ENCODE data around the gene ATAD1. TPM values are rescaled to one million over a fixed set of nuclear protein-coding genes. Genes with fewer than 3 reads are reported as not detected.

Gene ATAD1
- total RNA-seq, 1 experiment from 2014 or later = 41.6 TPM

DNA sequence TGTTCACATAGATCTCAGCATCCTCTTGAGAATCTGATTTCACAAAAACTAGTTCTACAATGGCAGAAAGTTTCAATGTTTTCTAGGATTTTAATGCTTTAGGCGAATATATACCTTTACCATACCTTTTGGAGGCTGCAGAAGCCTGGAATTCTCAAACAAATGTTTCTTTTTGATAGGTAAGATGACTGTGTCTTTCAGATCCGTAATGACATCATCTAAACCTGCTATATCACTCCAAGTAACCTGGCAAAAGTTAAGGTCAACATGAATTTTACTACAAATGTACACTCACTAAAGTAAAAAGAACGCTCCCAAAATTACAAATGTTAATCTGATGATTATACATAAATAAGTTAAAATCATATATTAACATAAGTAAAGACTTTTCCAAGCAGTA, 27.8 kb downstream of the ATAD1 start:
- no peak overlapping the region for H3K27ac ChIP-seq (ENCODE audit: low read length)
- no peaks in the 10 kb centered on the region for H4K20me1 ChIP-seq (ENCODE audit: insufficient read depth, low read depth, low read length)
- H3K4me3 ChIP-seq (ENCODE audit: low read length) = no peak overlapping the region
- no peak for DNase-seq
- H3K27me3 ChIP-seq (ENCODE audit: low read length) = no peaks in the 10 kb centered on the region
- H3K9me2 ChIP-seq (replicated peaks; ENCODE audit: insufficient read depth, low read length) = no peaks in the 10 kb centered on the region
- H2AFZ ChIP-seq (ENCODE audit: low read length) = no peak overlapping the region
- H3K9ac ChIP-seq (ENCODE audit: low read length) = no peak overlapping the region
- peaks cover 74% of the 10 kb centered on the region for H3K79me2 ChIP-seq (ENCODE audit: low read length)
- H3K4me1 ChIP-seq (ENCODE audit: low read length) = peaks cover 27% of the 10 kb centered on the region
- peaks cover 14% of the 10 kb centered on the region; the same call in 1 of the 2 replicates for H3K36me3 ChIP-seq (ENCODE audit: insufficient read depth, low read length)
- no peaks in the 10 kb centered on the region for H3K9me3 ChIP-seq (ENCODE audit: low read length)
- H3K4me2 ChIP-seq (ENCODE audit: low read depth, low read length, poor library complexity, severe bottlenecking) = no peak overlapping the region

DNA sequence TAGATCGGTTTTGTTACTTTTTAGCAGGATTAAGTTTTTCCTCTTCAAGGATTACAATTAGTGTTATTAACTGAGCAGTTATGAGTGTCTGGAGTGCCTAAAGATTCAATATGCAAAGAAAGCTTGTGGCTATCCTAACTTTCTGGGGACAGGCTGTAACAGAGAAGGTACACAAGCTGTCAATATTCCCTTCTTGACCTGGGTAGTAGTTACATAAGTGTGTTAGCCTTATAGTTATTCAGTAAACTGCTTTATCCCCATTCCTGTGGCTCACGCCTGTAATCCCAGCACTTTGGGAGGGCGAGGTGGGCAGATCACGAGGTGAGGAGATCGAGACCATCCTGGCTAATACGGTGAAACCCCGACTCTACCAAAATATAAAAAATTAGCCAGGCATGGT, 31.6 kb downstream of the ATAD1 start:
- peaks cover 21% of the 10 kb centered on the region; the same call in 1 of the 2 replicates for H3K36me3 ChIP-seq (ENCODE audit: insufficient read depth, low read length)
- DNase-seq = no peak

DNA sequence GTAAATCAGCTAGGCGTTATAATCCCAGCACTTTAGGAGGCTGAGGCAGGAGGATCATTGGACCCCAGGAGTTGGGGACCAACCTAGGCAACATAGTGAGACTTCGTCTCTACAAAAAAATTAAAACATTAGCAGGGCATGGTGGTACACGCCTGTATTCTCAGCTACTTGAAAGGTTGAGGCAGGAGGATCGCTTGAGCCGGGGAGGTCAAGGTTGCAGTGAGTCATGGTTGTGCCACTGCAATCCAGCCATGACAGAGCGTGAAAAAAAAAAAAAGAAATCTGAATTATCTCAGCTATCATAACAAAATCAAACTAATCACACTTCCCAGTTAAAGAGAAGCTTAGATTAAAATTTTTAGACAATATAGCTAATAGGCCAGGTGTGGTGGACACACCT, 35.3 kb downstream of the ATAD1 start:
- no peaks in the 10 kb centered on the region for H3K9me3 ChIP-seq (ENCODE audit: low read length)
- H3K9ac ChIP-seq (ENCODE audit: low read length) = no peak overlapping the region
- no peak overlapping the region for H2AFZ ChIP-seq (ENCODE audit: low read length)
- H3K79me2 ChIP-seq (ENCODE audit: low read length) = peaks cover 68% of the 10 kb centered on the region
- H3K4me1 ChIP-seq (ENCODE audit: low read length) = peaks cover 7% of the 10 kb centered on the region
- DNase-seq = no peak
- no peak overlapping the region for H3K27ac ChIP-seq (ENCODE audit: low read length)
- H3K9me2 ChIP-seq (replicated peaks; ENCODE audit: insufficient read depth, low read length) = no peaks in the 10 kb centered on the region
- H3K4me3 ChIP-seq (ENCODE audit: low read length) = no peak overlapping the region
- H3K36me3 ChIP-seq (ENCODE audit: insufficient read depth, low read length) = peaks cover 26% of the 10 kb centered on the region
- no peak overlapping the region for H3K4me2 ChIP-seq (ENCODE audit: low read depth, low read length, poor library complexity, severe bottlenecking)
- no peaks in the 10 kb centered on the region for H3K27me3 ChIP-seq (ENCODE audit: low read length)
- H4K20me1 ChIP-seq (ENCODE audit: insufficient read depth, low read depth, low read length) = no peaks in the 10 kb centered on the region

More for the DNA sequence above, 31.6 kb downstream of the ATAD1 start:
- no peak overlapping the region for H3K4me3 ChIP-seq (ENCODE audit: low read length)
- H3K4me2 ChIP-seq (ENCODE audit: low read depth, low read length, poor library complexity, severe bottlenecking) = no peak overlapping the region
- H3K79me2 ChIP-seq (ENCODE audit: low read length) = peaks cover 70% of the 10 kb centered on the region
- H3K9ac ChIP-seq (ENCODE audit: low read length) = no peak overlapping the region
- H3K27ac ChIP-seq (ENCODE audit: low read length) = no peak overlapping the region
- H3K27me3 ChIP-seq (ENCODE audit: low read length) = no peaks in the 10 kb centered on the region
- no peak overlapping the region for H2AFZ ChIP-seq (ENCODE audit: low read length)
- no peaks in the 10 kb centered on the region for H3K9me3 ChIP-seq (ENCODE audit: low read length)
- no peaks in the 10 kb centered on the region for H4K20me1 ChIP-seq (ENCODE audit: insufficient read depth, low read depth, low read length)
- H3K4me1 ChIP-seq (ENCODE audit: low read length) = peaks cover 17% of the 10 kb centered on the region
- H3K9me2 ChIP-seq (replicated peaks; ENCODE audit: insufficient read depth, low read length) = no peaks in the 10 kb centered on the region

DNA sequence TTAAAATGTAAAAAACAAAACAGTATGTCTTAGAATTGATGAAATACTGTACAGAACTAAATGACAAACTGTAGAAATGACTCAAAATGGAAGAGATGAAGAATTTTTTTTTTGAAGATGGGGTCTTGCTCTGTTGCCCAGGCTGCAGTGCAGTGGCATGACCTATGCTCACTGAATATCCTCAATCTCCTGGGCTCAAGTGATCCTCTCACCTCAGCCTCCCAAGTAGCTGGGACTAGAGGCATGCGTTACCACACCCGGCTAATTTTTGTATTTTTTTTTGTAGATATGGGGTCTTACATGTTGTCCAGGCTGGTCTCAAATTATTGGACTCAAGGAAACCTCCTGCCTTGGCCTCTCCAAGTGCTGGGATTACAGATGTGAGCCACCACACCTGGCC, 36.5 kb downstream of the ATAD1 start:
- H3K4me1 ChIP-seq (ENCODE audit: low read length) = no peaks in the 10 kb centered on the region
- H3K4me2 ChIP-seq (ENCODE audit: low read depth, low read length, poor library complexity, severe bottlenecking) = no peak overlapping the region
- no peaks in the 10 kb centered on the region for H3K9me3 ChIP-seq (ENCODE audit: low read length)
- peaks cover 60% of the 10 kb centered on the region for H3K79me2 ChIP-seq (ENCODE audit: low read length)
- H3K27me3 ChIP-seq (ENCODE audit: low read length) = no peaks in the 10 kb centered on the region
- no peaks in the 10 kb centered on the region for H4K20me1 ChIP-seq (ENCODE audit: insufficient read depth, low read depth, low read length)
- H3K9ac ChIP-seq (ENCODE audit: low read length) = no peak overlapping the region
- no peaks in the 10 kb centered on the region for H3K9me2 ChIP-seq (replicated peaks; ENCODE audit: insufficient read depth, low read length)
- no peak overlapping the region for H3K27ac ChIP-seq (ENCODE audit: low read length)
- no peak for DNase-seq
- peaks cover 26% of the 10 kb centered on the region for H3K36me3 ChIP-seq (ENCODE audit: insufficient read depth, low read length)
- H2AFZ ChIP-seq (ENCODE audit: low read length) = no peak overlapping the region
- H3K4me3 ChIP-seq (ENCODE audit: low read length) = no peak overlapping the region

DNA sequence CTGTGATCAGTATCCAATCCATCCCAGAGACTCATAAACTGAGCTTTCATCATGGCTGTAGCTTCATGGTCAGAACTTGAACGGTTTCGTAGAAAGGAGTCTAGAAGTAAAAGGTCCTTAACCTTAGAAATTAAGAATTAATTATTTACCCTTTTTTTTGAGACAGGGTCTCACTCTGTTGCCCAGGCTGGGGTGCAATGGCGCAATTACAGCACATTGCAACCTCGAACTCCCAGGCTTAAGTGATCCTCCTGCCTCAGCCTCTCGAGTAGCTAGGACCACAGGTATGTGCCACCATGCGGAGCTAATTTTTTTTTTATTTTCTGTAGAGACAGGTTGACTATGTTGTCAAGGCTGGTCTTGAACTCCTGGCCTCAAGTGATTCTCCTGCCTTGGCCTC, 41.7 kb downstream of the ATAD1 start:
- no peak overlapping the region for H2AFZ ChIP-seq (ENCODE audit: low read length)
- no peaks in the 10 kb centered on the region for H3K27me3 ChIP-seq (ENCODE audit: low read length)
- peaks cover 23% of the 10 kb centered on the region for H3K79me2 ChIP-seq (ENCODE audit: low read length)
- peaks cover 15% of the 10 kb centered on the region for H3K36me3 ChIP-seq (ENCODE audit: insufficient read depth, low read length)
- no peak overlapping the region for H3K4me3 ChIP-seq (ENCODE audit: low read length)
- H3K9me3 ChIP-seq (ENCODE audit: low read length) = no peaks in the 10 kb centered on the region
- H3K9me2 ChIP-seq (replicated peaks; ENCODE audit: insufficient read depth, low read length) = no peaks in the 10 kb centered on the region
- H3K27ac ChIP-seq (ENCODE audit: low read length) = no peak overlapping the region
- H3K9ac ChIP-seq (ENCODE audit: low read length) = no peak overlapping the region
- no peak for DNase-seq
- no peak overlapping the region for H3K4me2 ChIP-seq (ENCODE audit: low read depth, low read length, poor library complexity, severe bottlenecking)
- no peaks in the 10 kb centered on the region for H4K20me1 ChIP-seq (ENCODE audit: insufficient read depth, low read depth, low read length)
- no peaks in the 10 kb centered on the region for H3K4me1 ChIP-seq (ENCODE audit: low read length)

DNA sequence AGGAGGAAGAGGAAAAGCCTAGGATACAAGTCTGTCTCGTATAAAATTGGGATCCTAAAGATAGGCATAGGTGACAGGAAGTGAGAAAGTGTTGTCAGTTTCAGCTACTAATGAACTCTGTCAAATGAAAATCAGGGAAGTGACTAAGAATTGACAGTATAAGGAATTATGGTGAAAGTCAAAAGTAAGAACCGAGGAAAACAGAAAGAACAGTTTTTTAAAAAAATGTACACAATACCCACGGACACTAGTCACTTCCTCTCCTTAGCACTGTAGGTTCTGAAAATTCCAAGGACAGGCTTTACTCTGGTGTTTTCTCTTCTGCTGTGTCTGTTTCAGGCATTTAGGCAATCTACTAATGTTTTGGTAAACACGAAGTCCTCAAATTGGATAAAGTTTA, 42.3 kb downstream of the ATAD1 start:
- H3K9ac ChIP-seq (ENCODE audit: low read length) = no peak overlapping the region
- peaks cover 22% of the 10 kb centered on the region for H3K79me2 ChIP-seq (ENCODE audit: low read length)
- no peak overlapping the region for H3K4me2 ChIP-seq (ENCODE audit: low read depth, low read length, poor library complexity, severe bottlenecking)
- H3K9me2 ChIP-seq (replicated peaks; ENCODE audit: insufficient read depth, low read length) = no peaks in the 10 kb centered on the region
- H3K4me1 ChIP-seq (ENCODE audit: low read length) = no peaks in the 10 kb centered on the region
- H3K27me3 ChIP-seq (ENCODE audit: low read length) = no peaks in the 10 kb centered on the region
- H3K27ac ChIP-seq (ENCODE audit: low read length) = no peak overlapping the region
- H4K20me1 ChIP-seq (ENCODE audit: insufficient read depth, low read depth, low read length) = no peaks in the 10 kb centered on the region
- H3K4me3 ChIP-seq (ENCODE audit: low read length) = no peak overlapping the region
- H3K9me3 ChIP-seq (ENCODE audit: low read length) = no peaks in the 10 kb centered on the region
- no peak overlapping the region for H2AFZ ChIP-seq (ENCODE audit: low read length)
- no peak for DNase-seq
- peaks cover 18% of the 10 kb centered on the region for H3K36me3 ChIP-seq (ENCODE audit: insufficient read depth, low read length)

DNA sequence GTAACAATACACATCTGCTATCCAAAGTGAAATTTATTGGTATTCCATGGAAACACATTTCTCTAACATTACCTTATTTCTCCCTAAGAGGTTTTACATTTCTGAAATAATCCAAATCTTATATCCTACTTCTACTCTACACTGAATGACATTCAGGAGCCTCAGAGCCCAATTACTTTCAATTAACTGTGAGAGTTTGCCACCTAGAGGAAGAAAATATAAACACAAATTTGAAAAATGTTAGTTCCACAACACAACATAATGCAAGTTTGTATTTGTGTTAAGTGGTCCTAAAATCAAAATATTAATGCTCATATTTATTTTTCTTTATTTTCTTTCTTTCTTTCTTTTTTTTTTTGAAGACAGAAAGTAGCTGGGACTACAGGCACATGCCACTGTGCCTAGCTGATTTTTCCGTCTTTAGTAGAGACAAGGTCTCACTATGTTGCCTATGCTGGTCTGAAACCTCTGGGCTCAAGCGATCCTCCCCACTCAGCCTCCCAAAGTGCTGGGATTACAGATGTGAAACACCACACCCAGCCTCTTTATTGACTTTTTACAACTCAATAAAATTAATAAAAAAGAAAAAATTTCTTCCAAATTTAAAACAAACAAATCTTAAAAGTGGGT, 46.0 kb downstream of the ATAD1 start:
- Histone ChIP-seq H2AFZ (ENCODE audit: low read length) (no peak overlapping the region), H3K4me1 (ENCODE audit: low read length) (no peaks in the 10 kb centered on the region), H3K4me2 (ENCODE audit: low read depth, low read length, poor library complexity, severe bottlenecking) (no peak overlapping the region), H3K9ac (ENCODE audit: low read length) (no peak overlapping the region), H3K79me2 (ENCODE audit: low read length) (peaks cover 7% of the 10 kb centered on the region), H3K9me2 (replicated peaks; ENCODE audit: insufficient read depth, low read length) (no peaks in the 10 kb centered on the region), H4K20me1 (ENCODE audit: insufficient read depth, low read depth, low read length) (no peaks in the 10 kb centered on the region), H3K27me3 (ENCODE audit: low read length) (no peaks in the 10 kb centered on the region), H3K4me3 (ENCODE audit: low read length) (no peak overlapping the region), H3K9me3 (ENCODE audit: low read length) (no peaks in the 10 kb centered on the region), H3K27ac (ENCODE audit: low read length) (no peak overlapping the region), H3K36me3 (ENCODE audit: insufficient read depth, low read length) (peaks cover 16% of the 10 kb centered on the region; the same call in 1 of the 2 replicates)
- DNase-seq = peak; percentile 55

DNA sequence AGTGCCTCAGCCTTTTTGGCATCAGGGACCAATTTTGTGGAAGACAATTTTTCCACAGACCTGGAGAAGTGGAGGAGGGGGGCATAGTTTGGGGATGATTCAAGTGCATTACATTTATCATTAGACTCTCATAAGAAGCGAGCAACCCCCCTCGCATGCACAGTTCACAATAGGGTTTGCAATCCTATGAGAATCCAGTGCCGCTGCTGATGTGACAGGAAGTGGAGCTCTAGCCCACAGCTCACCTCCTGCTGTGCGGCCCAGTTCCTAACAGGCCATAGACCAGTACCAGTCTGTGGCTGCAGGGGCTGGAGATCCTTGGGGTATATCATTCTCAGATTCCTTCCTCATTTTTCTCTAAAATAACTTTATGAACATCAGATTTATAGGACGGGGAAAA, 50.8 kb downstream of the ATAD1 start:
- no peaks in the 10 kb centered on the region for H3K9me2 ChIP-seq (replicated peaks; ENCODE audit: insufficient read depth, low read length)
- H4K20me1 ChIP-seq (ENCODE audit: insufficient read depth, low read depth, low read length) = no peaks in the 10 kb centered on the region
- H3K9me3 ChIP-seq (ENCODE audit: low read length) = no peaks in the 10 kb centered on the region
- H2AFZ ChIP-seq (ENCODE audit: low read length) = no peak overlapping the region
- no peak overlapping the region for H3K9ac ChIP-seq (ENCODE audit: low read length)
- no peak overlapping the region for H3K27ac ChIP-seq (ENCODE audit: low read length)
- H3K27me3 ChIP-seq (ENCODE audit: low read length) = no peaks in the 10 kb centered on the region
- 0 out of 2 replicates have a peak, but pooled peaks cover 5% of the 10 kb centered on the region for H3K79me2 ChIP-seq (ENCODE audit: low read length)
- H3K36me3 ChIP-seq (ENCODE audit: insufficient read depth, low read length) = peaks cover 16% of the 10 kb centered on the region; the same call in 1 of the 2 replicates
- H3K4me1 ChIP-seq (ENCODE audit: low read length) = no peaks in the 10 kb centered on the region
- no peak for DNase-seq
- H3K4me3 ChIP-seq (ENCODE audit: low read length) = no peak overlapping the region
- no peak overlapping the region for H3K4me2 ChIP-seq (ENCODE audit: low read depth, low read length, poor library complexity, severe bottlenecking)
